ENCODE data around the gene NRG3. TPM values are rescaled to one million over a fixed set of nuclear protein-coding genes. Genes with fewer than 3 reads are reported as not detected.

The NRG3 gene
- polyA plus RNA-seq, 2 donors: 0.01 to 0.04 TPM

DNA sequence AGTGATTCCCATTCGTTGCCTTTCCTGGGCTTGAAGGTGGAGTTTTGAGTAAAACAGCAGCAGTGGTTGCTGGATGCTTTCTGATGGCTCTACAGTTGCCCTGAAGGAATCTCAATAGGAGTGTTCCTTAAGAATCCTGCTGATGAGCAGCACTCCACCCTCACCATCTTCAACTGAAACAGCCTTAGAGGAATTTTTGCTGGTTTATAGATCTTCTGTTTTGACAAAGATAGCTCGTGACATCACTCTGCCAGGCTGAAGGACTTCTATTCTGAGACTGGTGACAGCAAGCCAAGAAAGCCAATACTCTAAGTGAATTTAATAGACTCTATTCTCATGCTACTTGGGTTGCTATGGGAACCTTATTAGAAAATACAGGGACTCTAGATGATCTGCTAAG is 1014.7 kb downstream of the NRG3 start:
- no peak overlapping the region for H3K27ac ChIP-seq (ENCODE audit: low read depth in 2 of 2, low read length in 1 of 2)
- WGBS, 2 donors: 74 to 75% methylated on average over 2 of the region's 2 CpGs

DNA sequence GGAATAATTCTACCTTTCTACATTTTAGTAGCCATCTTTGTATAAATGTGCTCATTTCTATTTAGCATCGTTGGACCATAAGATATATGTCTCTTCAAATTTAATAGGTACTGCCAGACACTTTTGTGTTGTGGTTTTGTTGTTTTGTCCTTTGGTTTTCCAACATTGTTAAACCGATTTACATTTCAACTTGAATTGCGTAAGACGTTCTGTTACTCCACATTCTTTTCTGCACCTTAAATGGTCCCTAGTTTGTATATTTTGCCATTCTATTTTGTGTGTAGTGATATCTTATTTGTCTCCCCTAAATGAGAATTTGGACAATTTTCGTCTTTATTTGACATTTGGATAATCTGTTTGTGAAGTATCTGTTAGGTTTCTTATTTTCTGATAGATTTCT is 1015.6 kb downstream of the NRG3 start:
- no peaks in the 10 kb centered on the region for H3K9me3 ChIP-seq (ENCODE audit: control insufficient read depth in 2 of 2, insufficient read depth in 1 of 2, low read depth in 1 of 2, low read length in 1 of 2)
- H3K4me1 ChIP-seq (ENCODE audit: control insufficient read depth in 2 of 2, insufficient read depth in 2 of 2, low read length in 1 of 2): no peaks in the 10 kb centered on the region
- WGBS, 2 donors: 83 to 85% methylated on average over 5 of the region's 5 CpGs
- H3K36me3 ChIP-seq (ENCODE audit: control insufficient read depth in 2 of 2, insufficient read depth in 2 of 2, low read length in 1 of 2): no peaks in the 10 kb centered on the region
- no peak overlapping the region for H3K27ac ChIP-seq (ENCODE audit: low read depth in 2 of 2, low read length in 1 of 2)
- H3K4me3 ChIP-seq (ENCODE audit: low read depth in 1 of 2, low read length in 2 of 2): no peak overlapping the region
- H3K27me3 ChIP-seq (ENCODE audit: control insufficient read depth in 1 of 2, insufficient read depth in 2 of 2, low read length in 2 of 2): no peaks in the 10 kb centered on the region

More for the DNA sequence above, 1014.7 kb downstream of the NRG3 start:
- Histone ChIP-seq H3K27me3 (ENCODE audit: control insufficient read depth in 1 of 2, insufficient read depth in 2 of 2, low read length in 2 of 2) (no peaks in the 10 kb centered on the region), H3K4me3 (ENCODE audit: low read depth in 1 of 2, low read length in 2 of 2) (no peak overlapping the region), H3K36me3 (ENCODE audit: control insufficient read depth in 2 of 2, insufficient read depth in 2 of 2, low read length in 1 of 2) (no peaks in the 10 kb centered on the region), H3K4me1 (ENCODE audit: control insufficient read depth in 2 of 2, insufficient read depth in 2 of 2, low read length in 1 of 2) (no peaks in the 10 kb centered on the region), H3K9me3 (ENCODE audit: control insufficient read depth in 2 of 2, insufficient read depth in 1 of 2, low read depth in 1 of 2, low read length in 1 of 2) (no peaks in the 10 kb centered on the region)

DNA sequence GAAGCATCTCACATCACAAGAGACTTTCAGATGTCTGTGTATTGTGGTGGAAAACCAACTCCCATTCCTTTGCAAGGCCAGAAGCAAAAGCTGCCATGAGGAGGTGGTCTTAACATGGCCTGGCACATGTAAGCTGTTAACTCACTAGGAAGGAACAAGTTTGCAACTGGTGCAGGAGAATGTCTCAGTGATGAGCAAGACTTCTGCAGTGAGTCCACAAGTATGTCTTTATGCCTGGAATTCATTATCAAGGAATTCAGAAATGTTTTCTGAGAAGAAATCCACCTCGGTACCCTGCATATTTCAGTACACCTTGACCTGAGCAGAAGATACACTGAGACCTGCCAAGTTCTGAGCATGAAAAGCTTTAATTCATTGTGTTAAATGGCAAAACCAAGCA is 1033.1 kb downstream of the NRG3 start:
- Histone ChIP-seq H3K27me3 (ENCODE audit: control insufficient read depth in 1 of 2, insufficient read depth in 2 of 2, low read length in 2 of 2) (no peaks in the 10 kb centered on the region), H3K27ac (ENCODE audit: low read depth in 2 of 2, low read length in 1 of 2) (no peak overlapping the region), H3K9me3 (ENCODE audit: control insufficient read depth in 2 of 2, insufficient read depth in 1 of 2, low read depth in 1 of 2, low read length in 1 of 2) (no peaks in the 10 kb centered on the region), H3K4me3 (ENCODE audit: low read depth in 1 of 2, low read length in 2 of 2) (no peak overlapping the region), H3K36me3 (ENCODE audit: control insufficient read depth in 2 of 2, insufficient read depth in 2 of 2, low read length in 1 of 2) (no peaks in the 10 kb centered on the region), H3K4me1 (ENCODE audit: control insufficient read depth in 2 of 2, insufficient read depth in 2 of 2, low read length in 1 of 2) (no peaks in the 10 kb centered on the region)
- 86 to 93% methylated on average over 1 of the region's 1 CpG for WGBS, 2 donors

DNA sequence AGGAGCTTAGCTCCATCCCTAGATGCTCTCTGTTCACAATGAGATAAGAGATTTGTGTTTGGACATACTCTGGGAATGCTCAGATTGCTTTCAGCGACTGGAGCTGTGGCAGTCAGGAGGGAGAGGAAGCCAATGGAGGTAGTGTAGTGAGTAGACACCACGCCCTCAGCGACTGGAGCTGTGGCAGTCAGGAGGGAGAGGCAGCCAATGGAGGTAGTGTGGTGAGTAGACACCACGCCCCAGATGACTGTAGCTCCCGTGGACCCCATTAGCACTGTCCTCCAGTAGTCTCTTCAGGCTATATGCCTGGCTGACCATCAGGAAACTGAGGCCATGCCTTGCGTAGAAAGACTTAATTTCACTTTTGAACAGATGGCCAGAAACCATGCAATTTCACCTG is 1033.8 kb downstream of the NRG3 start:
- Histone ChIP-seq H3K27me3 (ENCODE audit: control insufficient read depth in 1 of 2, insufficient read depth in 2 of 2, low read length in 2 of 2) (no peaks in the 10 kb centered on the region), H3K27ac (ENCODE audit: low read depth in 2 of 2, low read length in 1 of 2) (no peak overlapping the region), H3K36me3 (ENCODE audit: control insufficient read depth in 2 of 2, insufficient read depth in 2 of 2, low read length in 1 of 2) (no peaks in the 10 kb centered on the region), H3K4me1 (ENCODE audit: control insufficient read depth in 2 of 2, insufficient read depth in 2 of 2, low read length in 1 of 2) (no peaks in the 10 kb centered on the region), H3K9me3 (ENCODE audit: control insufficient read depth in 2 of 2, insufficient read depth in 1 of 2, low read depth in 1 of 2, low read length in 1 of 2) (no peaks in the 10 kb centered on the region), H3K4me3 (ENCODE audit: low read depth in 1 of 2, low read length in 2 of 2) (no peak overlapping the region)
- WGBS, 2 donors: 81 to 85% methylated on average over 6 of the region's 6 CpGs

DNA sequence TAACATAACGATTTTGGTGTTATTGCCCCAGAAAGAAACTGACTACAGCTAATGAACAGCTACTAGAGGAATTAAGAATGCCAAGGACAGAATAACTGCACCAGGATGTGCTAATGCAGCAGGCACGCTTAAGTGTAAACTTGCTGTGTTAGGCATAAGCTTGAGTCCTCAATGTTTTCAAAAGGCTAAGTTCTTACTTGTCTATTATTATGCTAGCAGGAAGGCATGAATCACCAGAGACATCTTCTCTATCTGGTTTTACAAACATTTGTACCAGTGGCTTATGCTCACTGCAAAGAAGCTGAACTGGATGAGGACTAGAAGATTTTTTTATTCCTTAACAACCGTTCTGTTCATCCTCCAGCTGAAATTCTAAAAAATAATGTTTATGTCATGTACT is 1035.3 kb downstream of the NRG3 start:
- Histone ChIP-seq H3K9me3 (ENCODE audit: control insufficient read depth in 2 of 2, insufficient read depth in 1 of 2, low read depth in 1 of 2, low read length in 1 of 2) (no peaks in the 10 kb centered on the region), H3K36me3 (ENCODE audit: control insufficient read depth in 2 of 2, insufficient read depth in 2 of 2, low read length in 1 of 2) (no peaks in the 10 kb centered on the region), H3K4me3 (ENCODE audit: low read depth in 1 of 2, low read length in 2 of 2) (no peak overlapping the region), H3K4me1 (ENCODE audit: control insufficient read depth in 2 of 2, insufficient read depth in 2 of 2, low read length in 1 of 2) (no peaks in the 10 kb centered on the region), H3K27ac (ENCODE audit: low read depth in 2 of 2, low read length in 1 of 2) (no peak overlapping the region), H3K27me3 (ENCODE audit: control insufficient read depth in 1 of 2, insufficient read depth in 2 of 2, low read length in 2 of 2) (no peaks in the 10 kb centered on the region)
- WGBS, 2 donors: 55 to 64% methylated on average over 3 of the region's 3 CpGs

DNA sequence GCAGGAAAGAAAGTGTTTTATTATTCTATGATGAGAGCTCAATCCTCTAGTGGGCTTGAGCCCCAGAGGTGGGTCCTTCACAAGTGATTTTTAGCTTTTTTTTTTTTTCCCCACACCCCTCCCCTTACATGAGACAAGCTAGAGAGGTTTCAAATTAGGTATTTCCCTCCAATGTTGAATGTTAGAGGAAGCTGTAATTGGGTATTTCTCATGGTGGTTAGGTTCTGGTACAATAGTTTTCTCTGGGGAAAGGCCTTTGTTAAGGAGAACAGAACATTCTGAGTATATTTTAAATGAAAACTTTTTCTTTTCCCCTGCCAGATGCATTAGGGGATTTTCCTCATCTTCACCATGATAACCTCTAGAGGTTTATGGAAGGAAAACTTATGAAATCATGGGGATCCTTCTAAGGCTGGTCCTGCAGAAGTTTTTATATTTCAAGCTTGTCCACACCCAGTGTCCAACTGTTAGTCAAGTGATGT is 1039.7 kb downstream of the NRG3 start:
- Histone ChIP-seq H3K27ac (ENCODE audit: low read depth in 2 of 2, low read length in 1 of 2) (no peak overlapping the region), H3K36me3 (ENCODE audit: control insufficient read depth in 2 of 2, insufficient read depth in 2 of 2, low read length in 1 of 2) (no peaks in the 10 kb centered on the region), H3K4me3 (ENCODE audit: low read depth in 1 of 2, low read length in 2 of 2) (no peak overlapping the region), H3K4me1 (ENCODE audit: control insufficient read depth in 2 of 2, insufficient read depth in 2 of 2, low read length in 1 of 2) (no peaks in the 10 kb centered on the region), H3K9me3 (ENCODE audit: control insufficient read depth in 2 of 2, insufficient read depth in 1 of 2, low read depth in 1 of 2, low read length in 1 of 2) (no peaks in the 10 kb centered on the region), H3K27me3 (ENCODE audit: control insufficient read depth in 1 of 2, insufficient read depth in 2 of 2, low read length in 2 of 2) (no peaks in the 10 kb centered on the region)

DNA sequence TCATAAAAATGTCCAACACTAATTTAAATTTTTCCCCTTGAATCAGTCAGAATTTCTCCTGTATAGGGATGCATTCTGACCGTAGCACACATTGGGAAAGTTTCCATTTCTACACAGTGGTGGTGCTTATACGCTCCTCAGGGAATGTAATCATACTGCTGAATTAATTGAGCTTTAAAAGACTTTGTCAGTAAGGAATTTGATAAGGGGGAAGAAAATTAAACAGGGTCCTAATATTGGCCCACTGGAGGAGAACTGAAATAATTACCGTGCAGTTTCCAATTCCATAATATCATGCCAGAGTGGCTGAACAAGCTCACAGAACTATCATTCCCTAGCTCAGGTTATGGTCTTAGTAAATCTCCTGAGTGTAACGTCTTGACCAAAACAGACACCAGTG is 1041.9 kb downstream of the NRG3 start:
- no peaks in the 10 kb centered on the region for H3K27me3 ChIP-seq (ENCODE audit: control insufficient read depth in 1 of 2, insufficient read depth in 2 of 2, low read length in 2 of 2)
- H3K36me3 ChIP-seq (ENCODE audit: control insufficient read depth in 2 of 2, insufficient read depth in 2 of 2, low read length in 1 of 2): no peaks in the 10 kb centered on the region
- H3K4me1 ChIP-seq (ENCODE audit: control insufficient read depth in 2 of 2, insufficient read depth in 2 of 2, low read length in 1 of 2): no peaks in the 10 kb centered on the region
- H3K27ac ChIP-seq (ENCODE audit: low read depth in 2 of 2, low read length in 1 of 2): no peak overlapping the region
- no peaks in the 10 kb centered on the region for H3K9me3 ChIP-seq (ENCODE audit: control insufficient read depth in 2 of 2, insufficient read depth in 1 of 2, low read depth in 1 of 2, low read length in 1 of 2)
- no peak overlapping the region for H3K4me3 ChIP-seq (ENCODE audit: low read depth in 1 of 2, low read length in 2 of 2)
- 75 to 78% methylated on average over 4 of the region's 4 CpGs for whole genome bisulfite sequencing, 2 donors

DNA sequence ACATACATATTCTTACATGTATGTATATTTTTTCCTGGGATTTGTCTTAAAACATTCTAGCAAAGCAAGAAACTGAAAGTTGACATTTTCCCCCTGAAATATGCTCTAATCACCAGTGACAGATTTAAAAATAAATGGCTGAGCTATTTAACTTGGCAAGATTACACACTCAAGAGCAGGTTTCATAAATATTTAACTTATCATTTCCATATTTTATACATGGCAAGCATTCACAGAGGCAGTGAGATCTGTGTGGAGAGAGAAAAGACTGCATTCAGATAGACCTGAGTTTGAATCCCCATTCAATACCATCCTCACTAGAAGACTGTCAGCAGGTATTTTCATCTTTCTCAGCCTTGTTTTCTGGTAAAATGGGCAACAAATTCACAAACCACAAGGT is 1043.0 kb downstream of the NRG3 start:
- no peaks in the 10 kb centered on the region for H3K4me1 ChIP-seq (ENCODE audit: control insufficient read depth in 2 of 2, insufficient read depth in 2 of 2, low read length in 1 of 2)
- no peak overlapping the region for H3K27ac ChIP-seq (ENCODE audit: low read depth in 2 of 2, low read length in 1 of 2)
- no peaks in the 10 kb centered on the region for H3K9me3 ChIP-seq (ENCODE audit: control insufficient read depth in 2 of 2, insufficient read depth in 1 of 2, low read depth in 1 of 2, low read length in 1 of 2)
- H3K27me3 ChIP-seq (ENCODE audit: control insufficient read depth in 1 of 2, insufficient read depth in 2 of 2, low read length in 2 of 2): no peaks in the 10 kb centered on the region
- H3K4me3 ChIP-seq (ENCODE audit: low read depth in 1 of 2, low read length in 2 of 2): no peak overlapping the region
- H3K36me3 ChIP-seq (ENCODE audit: control insufficient read depth in 2 of 2, insufficient read depth in 2 of 2, low read length in 1 of 2): no peaks in the 10 kb centered on the region

DNA sequence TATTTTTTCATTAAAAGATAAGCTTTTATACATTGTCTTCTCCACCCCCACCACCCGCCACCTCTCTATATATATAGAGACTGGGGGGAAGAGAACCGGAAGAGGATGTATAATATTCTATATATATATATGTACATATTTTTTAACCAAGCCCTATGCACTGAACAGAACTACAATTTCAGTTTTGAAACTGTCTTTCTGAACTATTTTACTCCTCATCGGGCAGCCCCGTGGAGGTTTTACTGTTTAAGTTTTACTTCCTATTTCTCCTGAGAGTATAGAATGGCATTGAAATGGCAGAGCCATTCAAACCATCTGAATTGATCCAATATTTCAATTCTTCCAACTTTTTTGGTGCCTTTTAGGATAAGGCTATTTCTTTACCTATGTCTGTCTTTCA is 1047.1 kb downstream of the NRG3 start:
- Histone ChIP-seq H3K4me3 (ENCODE audit: low read depth in 1 of 2, low read length in 2 of 2) (no peak overlapping the region), H3K4me1 (ENCODE audit: control insufficient read depth in 2 of 2, insufficient read depth in 2 of 2, low read length in 1 of 2) (no peaks in the 10 kb centered on the region), H3K27ac (ENCODE audit: low read depth in 2 of 2, low read length in 1 of 2) (no peak overlapping the region), H3K27me3 (ENCODE audit: control insufficient read depth in 1 of 2, insufficient read depth in 2 of 2, low read length in 2 of 2) (no peaks in the 10 kb centered on the region), H3K36me3 (ENCODE audit: control insufficient read depth in 2 of 2, insufficient read depth in 2 of 2, low read length in 1 of 2) (no peaks in the 10 kb centered on the region), H3K9me3 (ENCODE audit: control insufficient read depth in 2 of 2, insufficient read depth in 1 of 2, low read depth in 1 of 2, low read length in 1 of 2) (no peaks in the 10 kb centered on the region)
- WGBS, 2 donors: 90 to 92% methylated on average over 4 of the region's 4 CpGs

DNA sequence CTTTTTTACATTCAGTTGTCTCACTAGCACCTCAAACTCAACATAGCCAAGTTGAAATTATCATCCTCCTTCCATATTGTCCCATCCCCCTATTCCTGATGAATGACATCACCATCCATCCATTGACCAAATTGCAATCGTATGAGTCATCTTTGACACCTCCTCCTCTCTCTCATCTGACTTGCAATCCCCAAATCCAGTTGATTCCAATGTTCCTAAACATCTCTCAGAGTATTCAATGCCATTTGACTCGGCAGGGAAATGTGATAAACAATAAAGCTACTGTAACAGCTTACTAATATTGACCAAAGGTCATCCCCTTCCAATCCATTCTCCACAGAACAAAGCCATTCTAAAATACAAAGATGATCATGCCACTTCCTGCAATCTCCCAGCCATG is 1047.8 kb downstream of the NRG3 start:
- Histone ChIP-seq H3K36me3 (ENCODE audit: control insufficient read depth in 2 of 2, insufficient read depth in 2 of 2, low read length in 1 of 2) (no peaks in the 10 kb centered on the region), H3K9me3 (ENCODE audit: control insufficient read depth in 2 of 2, insufficient read depth in 1 of 2, low read depth in 1 of 2, low read length in 1 of 2) (no peaks in the 10 kb centered on the region), H3K27ac (ENCODE audit: low read depth in 2 of 2, low read length in 1 of 2) (no peak overlapping the region), H3K27me3 (ENCODE audit: control insufficient read depth in 1 of 2, insufficient read depth in 2 of 2, low read length in 2 of 2) (no peaks in the 10 kb centered on the region), H3K4me1 (ENCODE audit: control insufficient read depth in 2 of 2, insufficient read depth in 2 of 2, low read length in 1 of 2) (no peaks in the 10 kb centered on the region), H3K4me3 (ENCODE audit: low read depth in 1 of 2, low read length in 2 of 2) (no peak overlapping the region)
- WGBS, 2 donors: 68 to 79% methylated on average over 2 of the region's 2 CpGs

All from esophagus (tissue), 2 donors.